UCSD-AML1 (cell line): ENCODE measurements around the gene PRKAR1A.

Experiments used
- DNase-seq: peaks from one replicate; lab custom pipeline; 2025; ENCODE audit not compliant: unreplicated experiment; lab: John Stamatoyannopoulos, UW

Gene PRKAR1A

DNA sequence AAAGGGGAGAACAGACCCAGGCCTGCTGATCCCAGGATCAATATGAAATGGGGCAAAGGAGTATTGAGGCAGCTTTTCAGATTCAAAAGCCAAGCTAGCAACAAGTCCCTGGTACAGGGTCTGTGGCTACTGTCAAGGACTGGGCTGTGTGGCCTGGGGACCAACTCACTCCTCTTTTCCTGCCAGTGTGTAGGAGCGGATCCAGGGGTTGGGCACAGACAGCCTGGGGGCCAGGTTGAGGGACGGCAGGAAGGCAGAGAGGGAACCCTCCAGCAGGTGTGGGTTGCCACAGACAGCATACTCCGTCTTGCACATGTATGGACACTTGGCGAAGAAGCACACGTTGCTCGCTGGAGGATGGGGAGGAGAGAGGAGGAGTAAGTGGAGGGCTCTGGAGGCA lies 29.6 kb downstream of the PRKAR1A start:
- DNase-seq, result no peak

- no peak for DNase-seq
These were observed 30.7 kb downstream of the PRKAR1A start for GRCh38 chr17:68542698-68543463.

GRCh38 chr17:68544111-68544915 lies 32.1 kb downstream of the PRKAR1A start:
- DNase-seq, result no peak

DNA sequence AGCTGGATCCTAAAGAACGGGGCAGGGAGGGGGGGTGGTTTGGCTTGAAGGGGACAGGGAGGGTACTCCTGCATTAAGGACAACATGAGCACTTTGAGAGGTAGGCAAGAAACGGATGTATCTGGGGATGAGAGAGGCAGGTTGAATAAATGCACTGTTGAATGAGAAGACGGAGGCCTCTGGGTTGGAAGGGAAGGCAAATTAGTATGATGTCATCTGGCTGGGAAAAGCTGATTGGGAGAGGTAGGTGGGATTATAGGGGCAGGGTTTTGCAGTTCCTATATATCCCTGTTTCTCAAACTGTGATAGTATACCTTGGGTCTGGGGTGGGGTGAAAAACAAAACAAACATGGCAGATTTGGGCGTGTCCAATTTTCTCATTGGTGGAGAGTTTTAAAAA lies 44.3 kb downstream of the PRKAR1A start:
- no peak for DNase-seq

- DNase-seq, result no peak
These were observed 47.1 kb downstream of the PRKAR1A start for GRCh38 chr17:68559316-68559715.

DNA sequence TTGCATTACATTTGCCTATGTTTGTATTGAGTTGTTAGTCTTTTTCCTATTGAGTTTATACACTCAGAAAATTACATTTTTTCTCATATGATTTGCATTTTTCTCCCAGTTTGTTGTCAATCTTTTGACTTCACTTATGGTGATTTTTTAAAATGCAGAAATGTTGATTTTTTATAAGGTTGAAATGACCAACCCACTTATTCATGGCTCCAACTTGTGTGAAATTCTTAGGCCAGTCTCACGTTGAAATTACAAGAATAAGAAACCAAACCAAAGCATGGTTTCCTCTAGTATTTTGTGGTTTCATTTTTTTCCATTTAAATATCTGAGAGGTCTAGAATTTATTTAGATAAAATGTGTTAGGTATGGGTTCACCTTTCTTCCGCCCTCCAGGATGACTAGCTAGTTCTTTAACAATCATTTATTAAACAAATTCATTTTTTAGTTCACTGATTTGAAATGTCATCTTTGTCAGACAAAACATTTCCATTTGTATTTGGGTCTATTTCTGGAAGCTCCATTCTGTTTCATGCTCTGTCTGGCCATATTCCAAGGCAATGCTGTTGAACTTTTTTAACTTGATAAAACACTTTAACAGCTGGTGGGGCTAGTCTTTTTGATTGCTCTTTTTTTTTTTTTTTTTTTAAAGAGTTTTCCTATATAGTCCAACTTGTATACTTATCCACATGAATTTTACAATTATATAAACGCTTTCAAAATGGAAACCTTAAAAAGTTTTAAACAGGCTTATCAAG lies 48.9 kb downstream of the PRKAR1A start:
- DNase-seq, result no peak

- DNase-seq, result no peak
These were observed 50.5 kb downstream of the PRKAR1A start for GRCh38 chr17:68562736-68563135.

GRCh38 chr17:68564415-68565111 lies 52.3 kb downstream of the PRKAR1A start:
- no peak for DNase-seq

DNA sequence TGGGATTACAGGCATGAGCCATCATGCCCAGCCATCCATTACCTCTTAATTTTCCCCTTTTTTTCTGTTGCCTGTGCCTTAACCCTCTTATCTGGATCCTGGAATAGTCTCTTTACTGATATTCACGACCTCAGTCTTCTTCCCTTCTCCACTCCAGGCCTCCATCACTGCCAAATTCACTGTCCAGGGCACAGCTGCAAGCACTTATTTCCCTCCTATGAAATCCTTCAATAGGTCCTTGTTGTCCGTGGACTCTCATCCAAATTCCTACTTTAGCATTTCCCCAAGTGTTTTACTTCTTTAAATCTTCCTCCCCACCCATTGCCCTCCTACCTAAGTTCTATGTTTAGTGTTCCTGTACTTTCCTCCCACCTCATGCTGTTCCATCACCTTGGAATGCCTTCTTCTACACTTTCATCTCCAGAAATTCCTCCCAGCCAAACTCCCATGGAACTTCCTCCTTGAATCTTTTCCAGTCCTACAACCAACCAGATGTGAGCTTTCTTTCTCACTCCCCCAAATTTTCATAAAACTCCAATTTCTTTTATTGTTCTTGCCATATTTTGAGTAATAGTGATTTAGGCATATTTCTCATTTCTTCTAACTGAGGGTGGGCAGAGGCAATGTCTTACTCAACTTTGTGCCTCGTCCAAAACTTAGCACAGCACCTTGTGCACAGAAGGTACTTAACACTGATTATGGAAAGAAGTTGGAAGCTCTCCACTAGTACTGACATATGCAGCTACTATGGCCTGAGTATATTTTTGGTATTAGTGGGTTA lies 53.6 kb downstream of the PRKAR1A start:
- DNase-seq, result no peak

- no peak for DNase-seq
These were observed 54.2 kb downstream of the PRKAR1A start for GRCh38 chr17:68566442-68566738.

- DNase-seq, result no peak
These were observed 54.8 kb downstream of the PRKAR1A start for GRCh38 chr17:68567035-68567434.

DNA sequence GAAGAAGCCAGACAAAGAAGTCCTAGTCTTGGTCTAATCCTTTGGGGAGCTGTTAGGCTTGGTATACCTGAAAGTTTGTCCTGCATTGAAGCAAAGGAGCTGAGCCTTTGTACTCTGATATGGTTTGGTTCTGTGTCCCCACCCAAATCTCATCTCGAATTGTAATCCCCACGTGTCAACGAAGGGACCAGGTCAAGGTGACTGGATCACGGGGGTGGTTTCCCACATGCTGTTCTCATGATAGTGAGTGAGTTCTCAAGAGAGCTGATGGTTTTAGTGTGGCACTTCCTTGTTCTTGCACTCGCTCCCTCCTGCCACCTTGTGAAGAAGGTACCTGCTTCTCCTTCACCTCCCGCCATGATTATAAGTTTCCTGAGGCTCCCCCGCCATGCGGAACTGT lies 55.4 kb downstream of the PRKAR1A start:
- no peak for DNase-seq

- no peak for DNase-seq
These were observed 56.4 kb downstream of the PRKAR1A start for GRCh38 chr17:68568581-68568980.

DNA sequence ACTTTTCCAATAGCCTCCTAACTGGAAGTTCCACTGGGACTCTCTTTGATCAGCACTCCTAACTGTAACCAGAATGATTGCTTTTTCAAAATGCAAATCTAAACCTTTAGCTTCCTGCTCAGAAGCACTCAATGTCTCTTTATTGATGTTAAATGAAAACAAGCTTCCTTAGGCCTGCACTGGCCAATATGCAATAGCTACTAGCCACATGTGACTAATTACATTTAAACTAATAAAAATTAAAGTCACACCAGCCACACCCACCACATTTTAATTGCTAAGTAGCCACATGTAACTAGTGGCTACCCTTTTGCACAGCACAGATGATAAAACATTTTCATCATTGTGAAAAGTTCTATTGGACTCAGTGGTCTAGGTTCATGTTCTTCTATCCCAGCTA lies 57.1 kb downstream of the PRKAR1A start:
- no peak for DNase-seq

DNA sequence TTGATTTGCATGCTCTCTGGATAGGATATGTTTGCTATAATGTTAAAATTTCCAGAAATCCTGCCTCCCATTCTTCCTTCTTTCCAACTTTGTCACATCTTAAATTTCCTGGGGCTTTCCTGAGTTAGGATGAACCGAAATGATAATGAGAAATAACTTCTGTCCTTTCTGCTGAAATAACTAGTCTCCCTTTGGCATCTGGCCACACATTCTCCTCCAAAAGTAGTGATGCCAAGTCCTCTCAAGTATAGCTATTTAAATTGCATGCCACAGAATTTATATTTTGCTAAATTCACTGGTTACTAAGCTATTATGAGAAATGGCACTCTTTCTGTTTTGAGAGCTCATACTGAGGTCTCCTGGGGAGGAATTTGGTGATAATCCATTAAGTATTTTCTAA lies 58.3 kb downstream of the PRKAR1A start:
- no peak for DNase-seq

- DNase-seq, result no peak
These were observed 60.1 kb downstream of the PRKAR1A start for GRCh38 chr17:68572138-68572842.

DNA sequence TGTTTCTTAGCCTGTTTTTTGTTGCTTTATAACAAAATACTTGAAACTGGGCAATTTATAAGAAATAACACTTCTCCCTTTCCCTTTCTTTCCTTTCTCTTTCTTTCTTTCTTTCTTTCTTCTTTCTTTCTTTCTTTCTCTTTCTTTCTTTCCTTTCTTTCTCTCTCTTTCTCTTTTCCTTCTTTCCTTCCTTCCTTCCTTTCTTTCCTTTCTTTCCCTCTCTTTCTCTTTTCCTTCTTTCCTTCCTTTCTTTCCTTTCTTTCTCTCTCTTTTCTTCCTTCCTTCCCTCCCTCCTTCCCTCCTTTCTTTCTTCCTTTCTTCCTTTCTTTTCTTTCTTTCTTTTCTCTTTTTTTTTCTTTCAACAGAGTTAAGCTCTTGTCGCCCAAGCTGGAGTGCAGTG lies 61.1 kb downstream of the PRKAR1A start:
- DNase-seq, result no peak

DNA sequence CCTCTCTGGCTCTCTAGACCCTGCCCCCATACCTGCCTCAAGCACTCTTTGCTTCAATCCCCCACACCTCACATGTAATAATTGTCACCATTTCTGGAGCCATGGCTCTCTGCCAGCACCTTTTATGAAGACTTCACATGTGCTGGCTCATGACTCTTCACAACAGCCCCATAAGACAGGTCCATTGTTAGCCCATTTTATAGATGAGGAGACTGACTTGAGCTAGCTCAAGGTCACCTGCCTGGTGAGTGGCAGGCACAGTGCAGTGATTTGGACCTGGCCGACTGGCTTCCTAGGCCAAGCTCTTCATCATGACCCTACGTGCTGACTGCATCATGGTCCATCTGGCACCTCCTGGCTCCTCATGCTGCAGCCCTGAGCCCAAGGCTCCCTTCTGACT lies 63.9 kb downstream of the PRKAR1A start:
- no peak for DNase-seq

- DNase-seq, result no peak
These were observed 64.7 kb downstream of the PRKAR1A start for GRCh38 chr17:68576811-68577496.

- DNase-seq, result no peak
These were observed 65.2 kb downstream of the PRKAR1A start for GRCh38 chr17:68577497-68577821.
